Measurements from ENCODE around the gene CUEDC1.

DNA sequence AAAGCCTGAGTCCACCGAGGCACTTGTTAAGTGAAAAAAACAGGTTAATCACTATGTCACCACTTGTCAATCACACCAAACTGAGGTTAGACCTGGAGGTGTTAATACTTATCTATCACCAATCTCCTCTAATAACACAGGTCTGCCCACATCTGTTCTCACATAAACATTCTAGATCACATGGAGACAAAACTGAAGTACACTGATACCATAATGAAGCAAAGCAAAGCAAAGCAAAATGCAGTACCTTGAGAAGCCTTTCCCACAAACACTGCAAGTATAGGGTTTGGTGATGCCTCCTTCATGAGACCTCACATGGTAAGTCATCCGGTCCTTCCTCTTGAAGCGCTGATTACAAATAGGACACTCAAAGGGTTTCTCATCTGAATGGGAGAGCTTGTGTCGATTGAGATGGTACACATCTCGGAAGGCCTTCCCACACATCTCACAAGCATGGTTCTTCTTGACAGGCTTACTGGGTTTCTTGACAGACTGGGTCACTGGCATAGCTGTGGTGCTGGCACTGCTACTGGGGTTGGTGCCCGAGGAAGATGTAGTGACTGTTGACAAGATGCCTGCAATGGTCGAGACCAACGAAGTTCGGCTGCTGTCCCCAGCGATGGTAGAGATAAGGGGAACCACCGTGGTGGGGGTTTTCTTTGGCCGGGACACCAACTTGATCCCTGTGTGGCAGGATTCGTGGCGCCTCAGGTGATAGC lies 27.4 kb upstream of the CUEDC1 start:
- TF ChIP-seq, protein P1, sequence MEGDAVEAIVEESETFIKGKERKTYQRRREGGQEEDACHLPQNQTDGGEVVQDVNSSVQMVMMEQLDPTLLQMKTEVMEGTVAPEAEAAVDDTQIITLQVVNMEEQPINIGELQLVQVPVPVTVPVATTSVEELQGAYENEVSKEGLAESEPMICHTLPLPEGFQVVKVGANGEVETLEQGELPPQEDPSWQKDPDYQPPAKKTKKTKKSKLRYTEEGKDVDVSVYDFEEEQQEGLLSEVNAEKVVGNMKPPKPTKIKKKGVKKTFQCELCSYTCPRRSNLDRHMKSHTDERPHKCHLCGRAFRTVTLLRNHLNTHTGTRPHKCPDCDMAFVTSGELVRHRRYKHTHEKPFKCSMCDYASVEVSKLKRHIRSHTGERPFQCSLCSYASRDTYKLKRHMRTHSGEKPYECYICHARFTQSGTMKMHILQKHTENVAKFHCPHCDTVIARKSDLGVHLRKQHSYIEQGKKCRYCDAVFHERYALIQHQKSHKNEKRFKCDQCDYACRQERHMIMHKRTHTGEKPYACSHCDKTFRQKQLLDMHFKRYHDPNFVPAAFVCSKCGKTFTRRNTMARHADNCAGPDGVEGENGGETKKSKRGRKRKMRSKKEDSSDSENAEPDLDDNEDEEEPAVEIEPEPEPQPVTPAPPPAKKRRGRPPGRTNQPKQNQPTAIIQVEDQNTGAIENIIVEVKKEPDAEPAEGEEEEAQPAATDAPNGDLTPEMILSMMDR (IDR thresholded peaks at IDR 0.05): no peak
- TF ChIP-seq POLR2A (IDR thresholded peaks at IDR 0.05): no peak
